HFFc6 (cell line): ENCODE measurements around the gene CRYGB. TPM values are rescaled to one million over a fixed set of nuclear protein-coding genes. Genes with fewer than 3 reads are reported as not detected.

Source experiments
- DNase-seq: peaks from one replicate; pipeline ENCODE4 v3.0.0-alpha.2; 2018
- H3K27ac Mint-ChIP-seq: 2 replicates; pipeline ENCODE4 v1.8.0; 2020; ENCODE audit warnings: mild to moderate bottlenecking, mixed read lengths
- H3K27me3 Mint-ChIP-seq: 2 replicates; pipeline ENCODE4 v1.8.0; 2021; ENCODE audit warnings: mild to moderate bottlenecking, moderate library complexity, mixed read lengths; ENCODE audit not compliant: insufficient read depth
- H3K36me3 Mint-ChIP-seq: 2 replicates; pipeline ENCODE4 v1.8.0; 2021; ENCODE audit warnings: low read depth, mixed read lengths
- H3K4me1 Mint-ChIP-seq: 2 replicates; pipeline ENCODE4 v1.8.0; 2020; ENCODE audit warnings: low read depth, mixed read lengths
- H3K4me3 Mint-ChIP-seq: 2 replicates; pipeline ENCODE4 v1.8.0; 2020; ENCODE audit warnings: mild to moderate bottlenecking, moderate library complexity, mixed read lengths
- H3K9me3 Mint-ChIP-seq: 2 replicates; pipeline ENCODE4 v1.8.0; 2020; ENCODE audit warnings: mild to moderate bottlenecking, mixed read lengths
- total RNA-seq, 6 experiments: library from RNA; stranded (reverse); fragmentation: NEBNext Ultra II Directional; extraction: Animal tissue kit (Norgen Biotek cat#: 25700); gene quantifications; 2 replicates in 1 of 6; 3 replicates in 5 of 6; pipeline ENCODE4 v1.2.3, GENCODE V29; 2021
- TF ChIP-seq, protein P1 (sequence below): fragments of 200-600 bp; sonication (generic); IDR thresholded peaks from 2 replicates; pipeline ENCODE4 v1.5.0; 2021; ENCODE audit warnings: antibody characterized with exemption, mild to moderate bottlenecking

CRYGB gene
- total RNA-seq, 6 experiments from 2014 or later, result not detected

DNA sequence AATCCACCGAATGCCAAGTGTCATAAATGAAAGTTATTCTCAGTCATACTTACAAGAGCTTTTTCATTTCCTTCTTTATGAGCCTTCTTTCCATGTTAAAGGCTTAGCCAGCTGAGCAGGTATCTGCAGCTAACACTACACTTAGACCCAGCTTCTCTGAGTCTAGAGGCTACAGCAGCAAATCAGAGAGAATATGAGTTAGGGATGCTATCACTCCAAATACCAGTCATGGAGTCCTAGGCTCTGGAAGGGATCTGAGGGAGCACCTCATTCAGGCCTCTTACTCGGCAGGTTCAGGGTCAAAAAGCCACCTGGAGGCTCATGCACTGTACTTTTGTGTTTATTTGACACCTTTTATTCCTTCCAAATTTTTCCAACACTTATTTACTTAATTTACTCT, 40.9 kb upstream of the CRYGB start:
- no peak for DNase-seq
- no peaks in the 10 kb centered on the region for H3K36me3 Mint-ChIP-seq
- H3K27ac Mint-ChIP-seq, result no peak overlapping the region
- TF ChIP-seq, protein P1, sequence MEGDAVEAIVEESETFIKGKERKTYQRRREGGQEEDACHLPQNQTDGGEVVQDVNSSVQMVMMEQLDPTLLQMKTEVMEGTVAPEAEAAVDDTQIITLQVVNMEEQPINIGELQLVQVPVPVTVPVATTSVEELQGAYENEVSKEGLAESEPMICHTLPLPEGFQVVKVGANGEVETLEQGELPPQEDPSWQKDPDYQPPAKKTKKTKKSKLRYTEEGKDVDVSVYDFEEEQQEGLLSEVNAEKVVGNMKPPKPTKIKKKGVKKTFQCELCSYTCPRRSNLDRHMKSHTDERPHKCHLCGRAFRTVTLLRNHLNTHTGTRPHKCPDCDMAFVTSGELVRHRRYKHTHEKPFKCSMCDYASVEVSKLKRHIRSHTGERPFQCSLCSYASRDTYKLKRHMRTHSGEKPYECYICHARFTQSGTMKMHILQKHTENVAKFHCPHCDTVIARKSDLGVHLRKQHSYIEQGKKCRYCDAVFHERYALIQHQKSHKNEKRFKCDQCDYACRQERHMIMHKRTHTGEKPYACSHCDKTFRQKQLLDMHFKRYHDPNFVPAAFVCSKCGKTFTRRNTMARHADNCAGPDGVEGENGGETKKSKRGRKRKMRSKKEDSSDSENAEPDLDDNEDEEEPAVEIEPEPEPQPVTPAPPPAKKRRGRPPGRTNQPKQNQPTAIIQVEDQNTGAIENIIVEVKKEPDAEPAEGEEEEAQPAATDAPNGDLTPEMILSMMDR, result no peak
- H3K4me1 Mint-ChIP-seq, result no peaks in the 10 kb centered on the region
- H3K9me3 Mint-ChIP-seq, result no peaks in the 10 kb centered on the region
- no peak overlapping the region for H3K4me3 Mint-ChIP-seq
- peaks cover 16% of the 10 kb centered on the region for H3K27me3 Mint-ChIP-seq

DNA sequence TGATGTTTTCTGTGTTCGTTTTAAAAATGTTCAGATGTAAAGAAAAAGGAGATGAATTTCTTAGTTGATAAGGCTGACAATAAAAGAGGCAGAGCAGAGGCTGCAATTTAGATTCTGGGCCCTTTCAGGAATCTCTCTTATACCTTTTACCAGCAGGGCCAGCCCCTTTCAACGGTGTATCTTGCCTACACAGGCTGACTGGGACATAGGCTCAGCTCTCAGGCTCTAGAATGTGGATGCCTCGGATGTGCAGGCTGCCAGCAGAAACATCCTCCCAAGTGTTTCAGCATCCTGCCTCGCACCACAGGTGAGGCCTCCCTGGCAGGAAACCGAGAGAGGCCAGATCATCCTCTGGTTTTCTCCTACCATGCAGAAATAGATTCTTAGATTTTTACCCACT, 40.5 kb upstream of the CRYGB start:
- H3K27me3 Mint-ChIP-seq, result peaks cover 16% of the 10 kb centered on the region
- DNase-seq, result no peak
- no peaks in the 10 kb centered on the region for H3K9me3 Mint-ChIP-seq
- no peaks in the 10 kb centered on the region for H3K36me3 Mint-ChIP-seq
- no peaks in the 10 kb centered on the region for H3K4me1 Mint-ChIP-seq
- H3K27ac Mint-ChIP-seq, result no peak overlapping the region
- H3K4me3 Mint-ChIP-seq, result no peak overlapping the region
- TF ChIP-seq, protein P1, result no peak

DNA sequence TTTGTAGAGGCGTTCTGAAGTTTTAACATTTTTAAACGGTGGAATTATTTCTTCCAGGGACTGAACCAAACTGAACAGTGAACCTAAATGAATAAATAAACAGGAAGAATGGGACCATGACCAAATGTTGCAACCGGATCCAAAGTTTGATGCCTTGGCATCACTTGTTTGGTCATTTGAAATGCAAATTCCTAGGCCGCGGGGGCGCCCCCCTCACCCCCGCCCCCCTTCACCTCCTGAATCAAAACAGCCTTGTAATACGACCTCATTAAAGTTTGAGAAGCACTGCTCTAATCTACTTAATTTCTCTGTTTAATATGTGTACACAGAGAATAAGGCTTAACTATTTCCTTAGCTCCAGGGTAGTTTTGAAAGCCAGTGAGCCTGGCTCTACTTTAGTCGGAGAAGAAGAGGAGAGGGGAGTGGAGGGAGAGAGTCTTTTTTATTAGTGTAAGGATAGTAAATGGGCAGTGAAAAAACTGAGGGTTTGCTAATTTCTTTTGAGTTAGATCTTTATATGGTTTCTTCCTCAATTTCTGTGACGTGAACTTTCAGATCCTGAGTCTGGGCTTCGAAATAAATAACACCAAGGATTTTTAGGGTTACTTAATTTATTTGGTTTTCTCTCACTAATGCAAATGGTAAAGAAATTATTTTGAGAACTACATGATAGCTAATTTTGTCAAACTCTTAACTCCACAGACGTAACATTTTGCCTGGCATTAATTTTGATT, 38.2 kb upstream of the CRYGB start:
- no peak for DNase-seq
- H3K9me3 Mint-ChIP-seq, result no peaks in the 10 kb centered on the region
- no peak overlapping the region for H3K4me3 Mint-ChIP-seq
- no peaks in the 10 kb centered on the region for H3K4me1 Mint-ChIP-seq
- peaks cover 13% of the 10 kb centered on the region for H3K27me3 Mint-ChIP-seq
- TF ChIP-seq, protein P1, result no peak
- no peak overlapping the region for H3K27ac Mint-ChIP-seq
- H3K36me3 Mint-ChIP-seq, result no peaks in the 10 kb centered on the region

DNA sequence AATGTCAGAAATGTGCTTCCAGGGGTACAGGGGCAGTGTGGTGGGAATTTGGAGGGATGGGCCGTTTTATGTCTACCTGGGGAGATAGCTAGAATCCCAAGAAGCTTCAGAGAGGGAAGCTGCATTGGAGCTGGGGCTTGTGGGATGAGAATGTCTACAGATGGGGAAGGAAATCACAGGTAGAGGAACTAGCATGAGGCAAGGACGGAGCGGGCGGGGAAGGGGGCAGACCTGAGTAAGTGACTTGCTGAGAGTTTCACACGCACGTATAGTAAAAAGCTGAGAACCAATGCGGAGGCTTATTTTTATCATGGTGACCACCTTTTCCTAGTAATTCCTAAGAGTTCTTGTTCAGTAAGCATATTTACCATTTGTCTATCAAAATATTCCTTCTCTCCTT, 37.6 kb upstream of the CRYGB start:
- Mint-ChIP-seq H3K4me3 (no peak overlapping the region), H3K27me3 (peaks cover 15% of the 10 kb centered on the region), H3K9me3 (no peaks in the 10 kb centered on the region), H3K27ac (no peak overlapping the region), H3K4me1 (no peaks in the 10 kb centered on the region), H3K36me3 (no peaks in the 10 kb centered on the region)
- DNase-seq, result no peak
- TF ChIP-seq, protein P1, result no peak

DNA sequence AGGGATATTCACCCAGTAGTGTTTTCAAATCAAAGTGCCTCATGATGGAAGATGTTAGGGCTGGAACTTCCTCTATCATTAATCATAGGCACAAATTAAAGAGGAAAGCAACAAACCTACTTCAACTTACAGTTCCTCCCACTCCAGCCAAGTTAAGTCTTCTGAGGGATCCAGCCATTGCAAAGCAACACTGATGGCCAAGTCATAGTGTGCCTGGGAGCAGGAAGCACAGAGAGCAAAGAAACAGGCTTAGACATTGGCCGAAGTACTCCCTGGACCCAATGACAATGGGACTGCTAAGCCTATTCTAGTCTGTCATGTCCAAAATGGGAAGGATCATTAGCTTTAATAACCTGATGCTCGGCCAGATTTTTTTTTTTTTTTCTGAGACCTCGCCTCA, 36.9 kb upstream of the CRYGB start:
- H3K27me3 Mint-ChIP-seq, result peaks cover 15% of the 10 kb centered on the region
- no peaks in the 10 kb centered on the region for H3K4me1 Mint-ChIP-seq
- no peak overlapping the region for H3K27ac Mint-ChIP-seq

More for the DNA sequence above, 36.9 kb upstream of the CRYGB start:
- no peak for DNase-seq
- TF ChIP-seq, protein P1, result no peak
- Mint-ChIP-seq H3K9me3 (no peaks in the 10 kb centered on the region), H3K36me3 (no peaks in the 10 kb centered on the region), H3K4me3 (no peak overlapping the region)
